ENCODE data around the gene PGS1. TPM values are rescaled to one million over a fixed set of nuclear protein-coding genes. Genes with fewer than 3 reads are reported as not detected.

PGS1 gene
- total RNA-seq, 2 experiments from 2014 or later, result 73.3 to 75.0 TPM

DNA sequence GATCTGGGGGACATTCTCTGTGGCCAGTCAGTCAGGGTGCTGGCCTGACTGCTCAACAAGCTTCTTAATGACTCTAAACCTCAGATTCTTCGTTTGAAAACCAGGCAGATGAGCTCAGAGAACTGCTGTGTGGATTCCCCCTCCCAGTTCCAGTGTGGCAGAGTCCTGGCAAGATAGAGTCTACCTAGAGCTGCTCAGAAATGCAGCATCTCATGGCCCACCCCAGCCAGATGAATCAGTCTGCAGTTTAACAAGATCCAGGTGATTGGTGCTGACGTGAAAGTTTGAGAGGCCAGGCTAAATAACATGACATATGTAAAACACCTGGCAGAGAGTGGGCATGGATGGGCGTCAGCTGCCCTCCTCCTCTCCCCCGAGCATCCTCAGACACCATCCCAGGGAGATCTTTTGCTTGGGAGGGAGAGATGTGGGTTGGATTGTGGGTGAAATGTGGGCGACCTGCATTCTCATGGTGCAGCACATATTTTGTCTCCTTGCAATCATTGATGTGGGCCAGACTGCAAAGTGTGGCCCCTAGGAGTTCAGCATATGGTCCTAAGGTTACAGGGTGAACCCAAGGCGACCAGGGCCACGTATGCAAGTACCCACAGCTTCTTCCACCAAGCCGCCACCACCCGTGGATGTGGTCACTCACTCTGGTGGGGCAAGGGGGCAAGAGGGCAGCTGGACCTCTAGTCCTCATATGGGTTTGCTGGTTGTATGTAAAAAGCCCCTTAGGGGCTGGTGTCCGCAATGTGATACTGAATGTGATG, 38.1 kb upstream of the PGS1 start:
- Mint-ChIP-seq H3K36me3 (ENCODE audit: low read depth) (no peaks in the 10 kb centered on the region), H3K9me3 (ENCODE audit: low read depth) (no peaks in the 10 kb centered on the region), H3K4me3 (peak overlapping the region; percentile 44), H3K4me1 (peaks cover 52% of the 10 kb centered on the region), H3K27me3 (no peaks in the 10 kb centered on the region), H3K27ac (peak overlapping the region; percentile 48)
- intact Hi-C loops (cut with DNase I, micrococcal nuclease), result no loop called here
- no peak for ATAC-seq
- CTCF ChIA-PET, result interaction anchor here (0.6 to 1.6 kb wide), 9 partner anchors 9 to 82 kb away, joined by 3 to 5 read pairs (median 3); no protein-coding TSS in a partner anchor
- POLR2A ChIA-PET, result no interaction called here
- DNase-seq, result no peak

DNA sequence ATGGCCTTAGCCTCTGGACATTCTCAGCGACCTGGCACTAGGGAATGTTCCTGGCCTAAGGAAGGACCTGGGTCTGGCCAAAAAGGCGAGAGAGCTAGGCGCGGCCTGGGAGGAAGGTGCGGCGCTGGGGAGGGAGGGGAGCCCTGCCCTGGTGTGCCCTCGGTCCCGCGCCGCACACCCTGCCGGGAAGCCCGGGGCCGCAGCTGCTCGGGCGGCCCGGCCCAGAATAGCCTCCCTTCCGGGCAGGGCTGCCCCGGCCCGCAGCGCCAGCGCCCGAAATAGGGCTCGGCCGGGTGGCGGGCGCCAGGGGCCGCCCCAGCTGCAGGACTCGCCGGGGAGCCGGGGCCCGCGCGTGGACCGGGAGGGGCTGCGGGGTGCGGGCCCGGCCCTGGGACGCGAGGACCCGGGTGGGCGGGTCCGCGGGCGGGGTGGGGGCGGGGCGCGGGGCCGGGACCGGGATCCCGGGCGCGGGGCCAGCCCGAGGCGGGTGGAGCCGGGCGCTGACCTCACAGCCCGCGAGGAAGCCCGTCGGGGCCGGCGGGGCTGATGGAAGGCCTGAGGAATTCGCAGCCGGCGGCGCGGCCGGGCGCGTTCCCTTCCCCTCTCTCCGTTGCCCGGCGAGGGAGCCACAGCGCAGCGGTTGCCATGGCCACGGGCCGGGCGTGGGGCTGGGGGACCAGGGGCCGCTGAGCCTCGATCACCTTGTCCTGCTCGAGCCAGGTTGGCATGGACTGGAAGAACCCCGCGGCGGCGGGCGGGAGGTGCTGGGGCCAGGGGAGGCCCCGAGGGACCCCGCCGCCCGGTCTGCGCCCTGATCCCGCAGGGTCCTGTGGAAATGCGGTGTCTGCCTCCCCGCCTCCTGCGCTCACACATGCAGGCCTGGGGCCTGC, 36.6 kb upstream of the PGS1 start:
- Mint-ChIP-seq H3K36me3 (ENCODE audit: low read depth) (no peaks in the 10 kb centered on the region), H3K27ac (no peak overlapping the region), H3K4me1 (peaks cover 67% of the 10 kb centered on the region), H3K27me3 (no peaks in the 10 kb centered on the region), H3K9me3 (ENCODE audit: low read depth) (no peaks in the 10 kb centered on the region), H3K4me3 (no peak overlapping the region)
- DNase-seq, result no peak
- ChIA-PET CTCF (interaction anchor here (0.6 to 1.4 kb wide), 5 partner anchors 16 to 80 kb away, joined by 3 to 9 read pairs (median 4); no protein-coding TSS in a partner anchor), POLR2A (interaction anchor here (0.7 to 1.0 kb wide), 2 partner anchors 7 to 14 kb away, joined by 3 read pairs; no protein-coding TSS in a partner anchor)
- ATAC-seq, result no peak
- intact Hi-C loops (cut with DNase I, micrococcal nuclease), result no loop called here

DNA sequence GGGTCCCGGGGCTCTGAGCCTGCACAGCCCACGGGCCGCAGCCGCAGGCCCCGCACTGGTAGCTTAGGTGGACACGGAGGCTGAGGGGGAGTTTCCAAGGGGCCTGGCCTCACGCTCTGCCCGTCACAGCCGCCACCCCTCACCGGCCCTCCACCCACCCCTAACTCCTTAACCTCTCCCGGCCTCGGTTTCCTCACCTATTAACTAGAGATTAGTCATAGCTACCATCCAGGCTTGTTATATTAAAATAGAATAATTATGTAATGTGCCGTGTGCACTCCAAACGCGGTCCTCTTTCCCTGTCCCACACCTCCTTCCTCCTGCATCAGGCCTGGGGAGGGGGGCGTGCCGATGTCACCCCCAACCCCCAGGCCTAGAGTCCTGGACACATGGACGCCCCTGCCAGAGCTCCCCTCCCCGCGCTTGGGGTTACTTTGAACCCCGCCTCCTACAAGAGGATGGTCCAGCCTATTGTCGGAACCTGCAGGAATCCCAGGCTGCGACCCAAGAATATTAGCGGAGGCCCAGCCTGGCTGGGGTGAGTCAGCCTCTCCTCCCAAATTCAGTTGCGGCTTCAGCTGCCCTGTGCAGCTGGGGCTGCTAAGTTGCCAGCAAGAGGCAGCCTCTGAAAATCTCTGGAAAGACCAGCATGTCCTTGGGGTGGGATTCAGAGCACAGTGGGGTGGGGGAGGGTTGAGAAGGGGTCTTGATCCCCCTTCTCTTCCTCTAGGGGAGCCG, 35.8 kb upstream of the PGS1 start:
- intact Hi-C loops (cut with DNase I, micrococcal nuclease), result no loop called here
- DNase-seq, result no peak
- Mint-ChIP-seq H3K4me3 (peak overlapping the region; percentile 55), H3K9me3 (ENCODE audit: low read depth) (no peaks in the 10 kb centered on the region), H3K36me3 (ENCODE audit: low read depth) (no peaks in the 10 kb centered on the region), H3K4me1 (peaks cover 70% of the 10 kb centered on the region), H3K27ac (peak overlapping the region; percentile 89), H3K27me3 (no peaks in the 10 kb centered on the region)
- CTCF ChIA-PET, result interaction anchor here (0.7 to 1.4 kb wide), 3 partner anchors 27 to 1595 kb away, joined by 3 to 9 read pairs (median 6); no protein-coding TSS in a partner anchor
- POLR2A ChIA-PET, result interaction anchor here (0.7 to 1.0 kb wide), 3 partner anchors 8 to 40 kb away, joined by 3 to 4 read pairs (median 3); no protein-coding TSS in a partner anchor
- no peak for ATAC-seq

DNA sequence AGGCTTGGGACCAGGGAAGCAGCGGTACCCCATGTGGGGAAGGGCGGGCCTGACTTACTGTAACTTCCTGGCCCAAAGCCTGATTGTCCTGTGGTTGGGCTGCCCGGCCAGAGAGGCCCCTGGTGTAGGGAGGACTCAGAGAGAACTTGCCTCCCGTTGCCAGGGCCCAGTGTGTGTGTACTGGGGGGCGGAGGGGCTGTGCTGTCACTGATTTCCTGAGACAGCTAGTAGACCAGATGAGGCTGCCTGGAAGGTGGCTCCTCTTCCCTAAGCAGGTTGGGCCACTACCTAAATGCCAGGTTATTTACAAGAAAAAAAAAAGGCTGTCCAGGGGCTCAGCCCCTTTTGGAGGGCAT, 35.3 kb upstream of the PGS1 start:
- DNase-seq (peak; percentile 45), ATAC-seq (peak; percentile 13)
- CTCF ChIA-PET, result interaction anchor here (0.7 to 1.4 kb wide), 4 partner anchors 26 to 1596 kb away, joined by 3 to 9 read pairs (median 3); no protein-coding TSS in a partner anchor
- Mint-ChIP-seq H3K9me3 (ENCODE audit: low read depth) (no peaks in the 10 kb centered on the region), H3K27me3 (no peaks in the 10 kb centered on the region), H3K36me3 (ENCODE audit: low read depth) (no peaks in the 10 kb centered on the region), H3K27ac (peak overlapping the region; percentile 89), H3K4me1 (peaks cover 74% of the 10 kb centered on the region), H3K4me3 (peak overlapping the region; percentile 55)
- POLR2A ChIA-PET, result interaction anchor here (1.0 to 1.8 kb wide), 4 partner anchors 13 to 39 kb away, joined by 4 to 11 read pairs (median 6); partner anchors contain the start of gene SOCS3
- intact Hi-C loops (cut with DNase I, micrococcal nuclease), result no loop called here

DNA sequence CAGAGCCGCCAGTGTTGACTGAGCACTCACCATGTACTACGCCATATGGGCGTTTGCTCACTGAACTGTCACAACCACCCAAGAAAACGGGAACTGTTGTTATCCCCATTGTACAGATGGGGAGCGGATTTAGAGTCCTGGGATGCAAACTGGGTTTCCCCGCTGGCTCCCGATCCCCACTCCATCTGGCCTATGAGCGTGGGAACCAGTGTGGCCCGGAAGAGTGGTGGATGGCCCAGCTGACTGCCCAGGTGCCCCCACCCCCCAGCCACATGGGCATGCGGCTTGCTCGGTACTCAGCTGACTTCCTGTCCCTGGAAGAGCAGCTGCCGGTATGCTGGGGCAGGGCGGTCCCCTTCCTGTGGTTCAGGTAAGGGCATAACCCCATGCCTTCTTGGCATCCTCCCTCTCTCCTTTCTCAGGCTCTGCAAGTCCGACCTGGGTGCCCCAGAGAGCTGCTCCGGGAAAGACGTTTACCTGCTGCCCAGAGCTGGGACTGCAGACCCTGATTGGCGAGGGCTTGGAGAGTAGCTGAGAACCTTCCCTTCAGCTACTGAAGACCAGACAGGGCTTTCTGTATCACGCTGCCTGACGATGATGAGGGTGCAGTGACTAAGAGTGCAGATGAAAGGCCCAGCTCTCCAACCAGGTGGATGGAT, 34.8 kb upstream of the PGS1 start:
- peak overlapping the region; percentile 89 for H3K27ac Mint-ChIP-seq
- DNase-seq (peak; percentile 87), ATAC-seq (peak; percentile 82)
- no peaks in the 10 kb centered on the region for H3K36me3 Mint-ChIP-seq (ENCODE audit: low read depth)
- CTCF ChIA-PET, result interaction anchor here (0.7 to 1.4 kb wide), 10 partner anchors 17 to 209 kb away, joined by 3 to 9 read pairs (median 3); partner anchors contain the start of gene SOCS3
- peaks cover 77% of the 10 kb centered on the region for H3K4me1 Mint-ChIP-seq
- peak overlapping the region; percentile 55 for H3K4me3 Mint-ChIP-seq
- H3K9me3 Mint-ChIP-seq (ENCODE audit: low read depth), result no peaks in the 10 kb centered on the region
- intact Hi-C loops (cut with DNase I, micrococcal nuclease), result no loop called here
- POLR2A ChIA-PET, result interaction anchor here (0.6 to 1.8 kb wide), 5 partner anchors 13 to 58 kb away, joined by 4 to 11 read pairs (median 5); partner anchors contain the start of gene SOCS3
- H3K27me3 Mint-ChIP-seq, result no peaks in the 10 kb centered on the region

DNA sequence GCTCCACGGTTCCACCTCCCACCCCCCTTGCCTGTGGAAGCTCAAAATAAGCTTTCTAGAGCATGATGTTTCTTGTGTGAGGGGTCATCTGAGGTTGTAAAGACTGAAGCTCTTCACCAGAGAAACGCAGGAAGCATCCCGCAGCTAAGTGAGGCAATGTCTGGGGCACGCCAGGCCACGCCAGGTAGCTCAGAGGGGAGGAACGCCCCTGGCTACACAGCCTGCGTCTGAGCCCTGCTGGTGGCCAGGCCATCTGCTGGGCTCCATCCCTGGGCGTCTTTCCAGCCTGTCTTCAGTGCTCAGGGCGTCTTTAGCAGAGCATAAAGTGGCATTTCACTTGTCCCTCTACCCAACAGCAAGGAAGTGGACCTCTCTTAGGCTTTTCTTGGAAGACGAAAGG, 33.8 kb upstream of the PGS1 start:
- ChIA-PET CTCF (interaction anchor here (0.5 to 1.4 kb wide), 6 partner anchors 16 to 75 kb away, joined by 3 to 9 read pairs (median 4); partner anchors contain the start of genes PGS1 and SOCS3), POLR2A (interaction anchor here (0.7 to 1.8 kb wide), 4 partner anchors 12 to 117 kb away, joined by 3 to 11 read pairs (median 6); partner anchors contain the start of gene SOCS3)
- no peak for ATAC-seq
- Mint-ChIP-seq H3K27me3 (no peaks in the 10 kb centered on the region), H3K4me1 (peaks cover 75% of the 10 kb centered on the region), H3K36me3 (ENCODE audit: low read depth) (no peaks in the 10 kb centered on the region), H3K27ac (peak overlapping the region; percentile 63), H3K9me3 (ENCODE audit: low read depth) (no peaks in the 10 kb centered on the region), H3K4me3 (no peak overlapping the region)
- DNase-seq, result no peak
- intact Hi-C loops (cut with DNase I, micrococcal nuclease), result no loop called here

DNA sequence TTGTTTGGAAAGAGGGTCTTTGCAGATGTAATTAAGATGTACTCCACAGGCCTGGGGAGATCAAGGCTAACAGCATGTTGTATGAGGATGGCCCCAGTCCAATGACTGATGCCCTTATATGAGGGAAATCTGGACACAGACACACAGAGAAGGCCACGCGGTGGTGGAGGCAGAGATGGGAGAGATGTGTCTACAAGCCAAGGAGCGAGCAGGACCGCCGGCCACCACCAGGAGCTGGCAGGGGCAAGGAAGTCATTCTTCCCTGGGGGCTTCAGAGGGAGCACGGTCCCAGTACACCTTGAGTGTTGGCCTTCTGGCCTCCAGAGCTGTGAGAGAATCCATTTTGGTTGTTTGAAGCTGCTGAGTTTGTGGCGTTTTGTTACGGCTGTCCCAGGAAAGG, 33.3 kb upstream of the PGS1 start:
- ATAC-seq, result no peak
- Mint-ChIP-seq H3K4me1 (peaks cover 75% of the 10 kb centered on the region), H3K27me3 (no peaks in the 10 kb centered on the region), H3K9me3 (ENCODE audit: low read depth) (no peaks in the 10 kb centered on the region), H3K4me3 (no peak overlapping the region), H3K27ac (peak overlapping the region; percentile 61), H3K36me3 (ENCODE audit: low read depth) (no peaks in the 10 kb centered on the region)
- DNase-seq, result no peak
- CTCF ChIA-PET, result interaction anchor here (0.5 to 1.0 kb wide), 6 partner anchors 34 to 89 kb away, joined by 3 to 4 read pairs (median 3); partner anchors contain the start of gene PGS1
- POLR2A ChIA-PET, result interaction anchor here (1.2 to 1.8 kb wide), 2 partner anchors 13 to 28 kb away, joined by 4 to 8 read pairs; no protein-coding TSS in a partner anchor
- intact Hi-C loops (cut with DNase I, micrococcal nuclease), result no loop called here

DNA sequence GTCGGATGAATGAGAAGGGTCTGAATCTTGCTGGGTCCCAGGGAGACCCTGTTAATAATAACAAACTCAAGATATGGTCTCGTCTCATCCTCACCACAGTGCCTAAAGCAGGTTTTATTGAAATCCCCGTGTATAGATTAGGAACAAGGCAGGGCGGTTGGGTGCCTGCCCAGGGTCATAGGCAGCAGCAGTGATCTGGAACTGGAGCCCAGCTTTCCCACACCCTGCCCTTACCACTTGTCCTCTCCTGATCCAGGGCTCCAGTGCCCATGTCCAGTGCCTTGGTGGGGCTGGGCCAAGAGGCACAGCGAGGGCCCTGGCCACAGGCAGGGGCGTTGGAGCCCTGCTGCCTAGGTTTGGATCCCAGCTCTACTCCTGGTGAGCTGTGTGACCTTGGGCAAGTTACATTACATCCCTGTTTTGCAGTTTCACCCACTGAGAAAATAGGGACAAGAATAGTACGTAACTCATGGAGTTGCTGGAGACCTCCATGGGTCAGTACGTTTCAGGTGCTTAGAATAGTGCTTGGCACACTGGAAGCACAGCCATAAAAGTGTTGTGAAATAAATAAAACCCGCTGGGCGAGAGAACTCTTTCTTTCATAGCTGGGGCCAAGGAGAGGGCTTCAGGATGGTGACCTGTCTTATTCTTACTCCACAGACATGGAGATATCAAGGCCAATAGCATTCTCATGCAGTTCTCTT, 32.5 kb upstream of the PGS1 start:
- intact Hi-C loops (cut with DNase I, micrococcal nuclease), result no loop called here
- no peak for DNase-seq
- Mint-ChIP-seq H3K27me3 (no peaks in the 10 kb centered on the region), H3K4me3 (no peak overlapping the region), H3K36me3 (ENCODE audit: low read depth) (no peaks in the 10 kb centered on the region), H3K4me1 (peaks cover 73% of the 10 kb centered on the region), H3K27ac (no peak overlapping the region), H3K9me3 (ENCODE audit: low read depth) (no peaks in the 10 kb centered on the region)
- ChIA-PET CTCF (interaction anchor here (0.8 to 1.0 kb wide), 4 partner anchors 33 to 90 kb away, joined by 3 to 4 read pairs (median 3); partner anchors contain the start of gene PGS1), POLR2A (interaction anchor here (1.2 kb wide), 1 partner anchor 29 kb away, joined by 4 read pairs; no protein-coding TSS in a partner anchor)
- ATAC-seq, result no peak

DNA sequence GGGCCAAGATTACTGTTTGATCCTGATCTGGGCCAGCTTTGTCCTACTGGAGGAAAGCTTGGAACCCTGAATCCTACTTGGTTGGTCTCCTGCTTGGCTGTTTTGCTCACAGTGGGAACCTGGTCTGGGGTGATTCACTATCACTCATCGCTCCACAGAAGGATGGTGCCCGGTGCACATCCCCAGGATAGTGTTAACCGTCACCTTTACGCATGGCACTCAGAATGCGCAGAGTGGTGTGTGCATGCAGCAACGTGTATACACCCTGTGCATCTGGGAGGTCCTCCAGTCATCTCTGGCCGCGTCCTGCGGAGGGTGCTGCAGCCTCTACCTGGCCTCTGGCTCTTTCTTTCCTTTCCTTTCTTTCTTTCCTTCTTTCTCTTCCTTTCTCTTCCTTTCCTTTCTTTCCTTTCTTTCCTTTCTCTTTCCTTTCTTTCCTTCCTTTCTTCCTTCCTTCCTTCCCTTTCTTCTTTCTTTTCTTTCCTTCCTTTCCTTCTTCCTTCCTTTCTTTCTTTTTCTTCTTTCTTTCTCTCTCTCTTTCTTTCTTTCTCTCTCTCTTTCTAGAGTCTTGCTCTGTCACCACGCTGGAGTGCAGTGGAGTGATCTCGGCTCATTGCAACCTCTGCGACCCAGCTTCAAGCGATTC, 31.7 kb upstream of the PGS1 start:
- Mint-ChIP-seq H3K27me3 (no peaks in the 10 kb centered on the region), H3K4me3 (no peak overlapping the region), H3K36me3 (ENCODE audit: low read depth) (no peaks in the 10 kb centered on the region), H3K27ac (no peak overlapping the region), H3K9me3 (ENCODE audit: low read depth) (no peaks in the 10 kb centered on the region), H3K4me1 (peaks cover 73% of the 10 kb centered on the region)
- POLR2A ChIA-PET, result no interaction called here
- ATAC-seq, result no peak
- intact Hi-C loops (cut with DNase I, micrococcal nuclease), result no loop called here
- CTCF ChIA-PET, result interaction anchor here (0.6 to 1.5 kb wide), 2 partner anchors 71 to 95 kb away, joined by 3 read pairs; no protein-coding TSS in a partner anchor
- DNase-seq, result no peak
